HG03342 (cell line): Measurements from ENCODE around the gene CNOT9.
A peak's percentile ranks its signal among the peaks of the same experiment; 100 is the strongest.

Experiments
- ATAC-seq: cut with Tn5 transposase; IDR thresholded peaks from one replicate; pipeline ENCODE4 v1.9.1; 2021; ENCODE audit warnings: mild to moderate bottlenecking, moderate library complexity; ENCODE audit not compliant: unreplicated experiment

The CNOT9 gene

GRCh38 chr2:218643751-218644310, 75.2 kb downstream of the CNOT9 start:
- no peak for ATAC-seq

GRCh38 chr2:218644721-218645120, 76.1 kb downstream of the CNOT9 start:
- no peak for ATAC-seq

GRCh38 chr2:218645126-218645525, 76.5 kb downstream of the CNOT9 start:
- peak; percentile 61 for ATAC-seq
